ENCODE data around the gene ART5. TPM values are rescaled to one million over a fixed set of nuclear protein-coding genes. Genes with fewer than 3 reads are reported as not detected.

The ART5 gene
- total RNA-seq, 1 experiment from 2014 or later = 1.1 TPM

DNA sequence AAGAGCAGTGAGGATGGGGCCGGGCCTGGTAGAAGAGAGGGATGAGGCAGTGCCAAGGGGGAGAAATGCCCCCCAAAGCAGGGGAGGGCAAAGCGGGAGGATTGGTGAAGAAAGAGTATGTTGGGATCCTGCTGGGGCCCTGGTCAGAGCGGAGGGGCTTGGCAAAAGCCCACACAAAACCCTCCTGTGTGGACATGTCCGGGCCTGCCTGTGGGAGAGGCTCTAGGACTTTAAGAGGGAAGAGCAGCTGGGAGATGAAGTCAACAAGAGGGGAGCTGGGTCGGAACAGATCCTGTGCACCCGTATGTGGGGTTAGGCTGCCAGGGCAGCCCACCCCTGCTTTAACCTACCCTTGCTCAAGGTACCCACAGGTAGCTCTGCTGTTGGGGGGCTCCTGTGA is 25.8 kb downstream of the ART5 start:
- TF ChIP-seq CTCF (IDR thresholded peaks at IDR 0.05; ENCODE audit: insufficient read depth in 1 of 2, low read depth in 1 of 2, low read length in 1 of 2, severe bottlenecking in 1 of 2, unreplicated experiment in 1 of 2) = no peak
- DNase-seq = no peak
- no peaks in the 10 kb centered on the region for H3K27me3 ChIP-seq (replicated peaks; ENCODE audit: control insufficient read depth, insufficient read depth, low read length)
- no peaks in the 10 kb centered on the region for H3K36me3 Mint-ChIP-seq (ENCODE audit: insufficient read depth, unreplicated experiment)
- H3K9me3 ChIP-seq = 0 out of 2 replicates have a peak, but pooled peaks cover 6% of the 10 kb centered on the region
- no TSS peak for BruUV-seq (replicated peaks)
- no peaks in the 10 kb centered on the region for H3K36me3 ChIP-seq (ENCODE audit: control insufficient read depth, insufficient read depth, low read length)
- intact Hi-C loops (cut with micrococcal nuclease; ENCODE audit: unreplicated experiment) = no loop called here
- ChIA-PET POLR2A (no interaction called here), CTCF (interaction anchor here (0.5 kb wide), 1 partner anchor 105 kb away, joined by 3 read pairs; no protein-coding TSS in a partner anchor)
- no peaks in the 10 kb centered on the region for H3K27me3 Mint-ChIP-seq (ENCODE audit: insufficient read depth, unreplicated experiment)
- H3K4me3 ChIP-seq (ENCODE audit: low read depth, low read length) = no peak overlapping the region
- H3K9me3 Mint-ChIP-seq (ENCODE audit: unreplicated experiment) = no peaks in the 10 kb centered on the region
- peaks cover 8% of the 10 kb centered on the region for H3K4me1 Mint-ChIP-seq (ENCODE audit: low read depth, unreplicated experiment)
- peaks cover 8% of the 10 kb centered on the region for H3K4me1 ChIP-seq
- H3K27ac Mint-ChIP-seq (ENCODE audit: unreplicated experiment) = no peak overlapping the region
- H3K4me3 Mint-ChIP-seq (ENCODE audit: unreplicated experiment) = no peak overlapping the region

GRCh38 chr11:3614742-3615171 is 27.0 kb downstream of the ART5 start:
- Mint-ChIP-seq H3K27me3 (ENCODE audit: insufficient read depth, unreplicated experiment) (no peaks in the 10 kb centered on the region), H3K4me3 (ENCODE audit: unreplicated experiment) (no peak overlapping the region), H3K27ac (ENCODE audit: unreplicated experiment) (no peak overlapping the region), H3K9me3 (ENCODE audit: unreplicated experiment) (no peaks in the 10 kb centered on the region), H3K36me3 (ENCODE audit: insufficient read depth, unreplicated experiment) (no peaks in the 10 kb centered on the region), H3K4me1 (ENCODE audit: low read depth, unreplicated experiment) (peaks cover 8% of the 10 kb centered on the region)
- ChIA-PET POLR2A (no interaction called here), CTCF (no interaction called here)
- H3K4me1 ChIP-seq = peaks cover 8% of the 10 kb centered on the region
- intact Hi-C loops (cut with micrococcal nuclease; ENCODE audit: unreplicated experiment) = no loop called here
- no TSS peak for BruUV-seq (replicated peaks)
- H3K36me3 ChIP-seq (ENCODE audit: control insufficient read depth, insufficient read depth, low read length) = no peaks in the 10 kb centered on the region
- no peak for TF ChIP-seq CTCF (IDR thresholded peaks at IDR 0.05; ENCODE audit: insufficient read depth in 1 of 2, low read depth in 1 of 2, low read length in 1 of 2, severe bottlenecking in 1 of 2, unreplicated experiment in 1 of 2)
- no peaks in the 10 kb centered on the region for H3K27me3 ChIP-seq (replicated peaks; ENCODE audit: control insufficient read depth, insufficient read depth, low read length)
- H3K4me3 ChIP-seq (ENCODE audit: low read depth, low read length) = no peak overlapping the region
- H3K9me3 ChIP-seq = 0 out of 2 replicates have a peak, but pooled peaks cover 6% of the 10 kb centered on the region
- DNase-seq = no peak

- DNase-seq = no peak
- no peaks in the 10 kb centered on the region for H3K9me3 Mint-ChIP-seq (ENCODE audit: unreplicated experiment)
- CTCF ChIA-PET = no interaction called here
Observed at GRCh38 chr11:3613998-3614741, 27.6 kb downstream of the ART5 start.

More at GRCh38 chr11:3613998-3614741, 27.6 kb downstream of the ART5 start:
- H3K4me1 Mint-ChIP-seq (ENCODE audit: low read depth, unreplicated experiment) = peaks cover 8% of the 10 kb centered on the region
- TF ChIP-seq CTCF (IDR thresholded peaks at IDR 0.05; ENCODE audit: insufficient read depth in 1 of 2, low read depth in 1 of 2, low read length in 1 of 2, severe bottlenecking in 1 of 2, unreplicated experiment in 1 of 2) = no peak
- no peaks in the 10 kb centered on the region for H3K36me3 Mint-ChIP-seq (ENCODE audit: insufficient read depth, unreplicated experiment)
- H3K4me3 ChIP-seq (ENCODE audit: low read depth, low read length) = no peak overlapping the region
- no peaks in the 10 kb centered on the region for H3K27me3 ChIP-seq (replicated peaks; ENCODE audit: control insufficient read depth, insufficient read depth, low read length)
- no peaks in the 10 kb centered on the region for H3K27me3 Mint-ChIP-seq (ENCODE audit: insufficient read depth, unreplicated experiment)
- no peak overlapping the region for H3K27ac Mint-ChIP-seq (ENCODE audit: unreplicated experiment)
- no peak overlapping the region for H3K4me3 Mint-ChIP-seq (ENCODE audit: unreplicated experiment)
- no TSS peak for BruUV-seq (replicated peaks)
- intact Hi-C loops (cut with micrococcal nuclease; ENCODE audit: unreplicated experiment) = no loop called here
- POLR2A ChIA-PET = interaction anchor here (0.6 kb wide), 1 partner anchor 67 kb away, joined by 4 read pairs; no protein-coding TSS in a partner anchor
- H3K36me3 ChIP-seq (ENCODE audit: control insufficient read depth, insufficient read depth, low read length) = no peaks in the 10 kb centered on the region
- 0 out of 2 replicates have a peak, but pooled peaks cover 6% of the 10 kb centered on the region for H3K9me3 ChIP-seq
- peaks cover 8% of the 10 kb centered on the region for H3K4me1 ChIP-seq
